Measurements from ENCODE around the gene LRRK2. TPM values are rescaled to one million over a fixed set of nuclear protein-coding genes. Genes with fewer than 3 reads are reported as not detected.

LRRK2 gene
- polyA plus RNA-seq, 1 donor: 2.8 TPM

DNA sequence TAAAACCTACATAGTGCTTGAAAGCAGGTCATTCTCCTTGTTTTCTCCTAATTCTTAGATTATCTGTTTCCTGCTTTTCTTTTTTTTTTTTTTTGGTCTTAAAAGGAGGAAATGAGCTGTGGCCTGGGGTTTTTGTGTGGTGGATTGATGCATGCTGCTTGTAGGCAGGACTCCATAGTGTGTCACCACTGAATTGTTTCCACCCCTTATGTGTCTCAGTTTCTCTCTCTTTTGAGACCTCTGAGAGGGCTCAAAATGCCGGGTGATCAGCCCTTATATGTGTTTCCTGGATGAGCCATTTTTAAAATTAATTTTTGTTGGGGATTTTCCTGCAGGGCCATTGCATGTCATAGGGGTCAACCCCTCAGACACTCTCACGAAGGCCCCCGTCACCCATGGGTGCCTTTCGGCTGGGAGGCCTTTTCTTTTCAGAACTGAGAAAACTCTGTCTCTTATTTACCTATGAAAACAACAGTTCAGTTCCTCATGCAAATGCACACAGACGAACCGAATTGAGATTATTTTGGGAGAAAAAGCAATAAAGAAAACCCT is 32.0 kb upstream of the LRRK2 start:
- no peak overlapping the region for H3K4me3 ChIP-seq (ENCODE audit: low read length)
- H3K27me3 ChIP-seq (ENCODE audit: control insufficient read depth, insufficient read depth, low read length): no peaks in the 10 kb centered on the region
- H3K4me1 ChIP-seq (ENCODE audit: control insufficient read depth, insufficient read depth, low read length): no peaks in the 10 kb centered on the region
- H3K27ac ChIP-seq (ENCODE audit: low read length): no peak overlapping the region
- H3K9me3 ChIP-seq (ENCODE audit: control insufficient read depth, low read depth, low read length): no peaks in the 10 kb centered on the region
- H3K36me3 ChIP-seq (ENCODE audit: control insufficient read depth, insufficient read depth, low read length): no peaks in the 10 kb centered on the region
- WGBS (ENCODE audit: insufficient coverage, low lambda C conversion rate): 80% methylated on average over 1 of the region's 6 CpGs
- no peak for DNase-seq

DNA sequence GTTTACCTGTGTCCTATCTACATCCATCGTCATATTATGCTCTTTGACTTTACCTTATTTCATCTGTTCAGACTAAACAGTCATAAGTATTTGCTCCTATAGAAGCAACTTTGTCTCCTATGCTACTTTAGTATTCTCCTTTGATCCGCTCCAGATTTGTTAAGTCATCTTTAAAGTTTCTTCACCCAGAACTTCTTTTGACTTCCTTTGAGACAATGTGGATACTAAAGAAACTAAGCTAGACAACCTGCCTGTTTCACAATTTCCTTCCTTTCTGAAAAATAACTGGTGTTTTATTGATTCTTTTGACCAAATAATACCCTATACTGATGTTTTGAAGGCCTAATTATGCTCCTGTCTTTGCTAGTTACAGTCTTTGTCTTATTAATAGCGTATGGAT is 30.0 kb upstream of the LRRK2 start:
- Histone ChIP-seq H3K4me1 (ENCODE audit: control insufficient read depth, insufficient read depth, low read length) (no peaks in the 10 kb centered on the region), H3K36me3 (ENCODE audit: control insufficient read depth, insufficient read depth, low read length) (no peaks in the 10 kb centered on the region), H3K9me3 (ENCODE audit: control insufficient read depth, low read depth, low read length) (no peaks in the 10 kb centered on the region), H3K4me3 (ENCODE audit: low read length) (no peak overlapping the region), H3K27me3 (ENCODE audit: control insufficient read depth, insufficient read depth, low read length) (no peaks in the 10 kb centered on the region), H3K27ac (ENCODE audit: low read length) (no peak overlapping the region)
- no peak for DNase-seq
- WGBS (ENCODE audit: insufficient coverage, low lambda C conversion rate): 88% methylated on average over 1 of the region's 3 CpGs

DNA sequence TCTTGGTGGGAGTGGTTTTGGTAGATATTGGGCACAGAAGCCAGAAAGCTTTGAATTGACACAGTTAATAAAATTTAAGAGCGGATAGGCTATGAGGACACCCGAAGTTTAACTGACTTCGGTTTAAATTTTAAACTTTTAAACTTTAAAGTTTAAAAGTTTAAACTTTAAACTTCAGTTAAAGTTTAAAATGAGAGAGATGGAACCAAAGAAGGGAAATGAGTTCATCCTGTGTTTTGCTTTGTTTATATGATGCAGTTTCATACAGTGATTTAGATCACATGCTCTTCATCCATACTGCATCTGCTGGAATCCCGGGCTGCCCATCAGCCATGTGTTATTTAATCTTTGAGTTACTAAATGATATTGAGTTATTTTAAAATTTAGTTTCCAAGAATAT is 27.2 kb upstream of the LRRK2 start:
- Histone ChIP-seq H3K27ac (ENCODE audit: low read length) (no peak overlapping the region), H3K4me1 (ENCODE audit: control insufficient read depth, insufficient read depth, low read length) (no peaks in the 10 kb centered on the region), H3K4me3 (ENCODE audit: low read length) (no peak overlapping the region), H3K36me3 (ENCODE audit: control insufficient read depth, insufficient read depth, low read length) (no peaks in the 10 kb centered on the region), H3K9me3 (ENCODE audit: control insufficient read depth, low read depth, low read length) (no peaks in the 10 kb centered on the region), H3K27me3 (ENCODE audit: control insufficient read depth, insufficient read depth, low read length) (no peaks in the 10 kb centered on the region)
- no peak for DNase-seq
- WGBS (ENCODE audit: insufficient coverage, low lambda C conversion rate): 83% methylated on average over 2 of the region's 4 CpGs

DNA sequence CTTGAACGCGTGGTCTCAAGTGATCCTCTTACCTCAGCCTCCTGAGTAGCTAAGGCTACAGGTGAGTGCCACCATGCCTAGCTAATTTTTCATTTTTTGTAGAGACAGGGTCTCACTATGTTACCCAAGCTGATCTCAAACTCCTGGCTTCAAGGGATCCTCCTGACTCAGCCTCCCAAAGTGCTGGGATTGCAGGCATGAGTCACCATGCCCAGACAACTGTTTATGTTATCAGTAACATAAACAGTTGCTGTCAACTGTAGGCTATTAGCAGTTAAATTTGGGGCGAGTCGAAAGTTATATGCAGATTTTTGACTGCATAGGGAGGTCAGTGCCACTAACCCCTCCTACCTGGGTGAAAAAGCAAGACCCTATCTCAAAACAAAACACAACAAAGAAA is 26.2 kb upstream of the LRRK2 start:
- no peak overlapping the region for H3K4me3 ChIP-seq (ENCODE audit: low read length)
- H3K4me1 ChIP-seq (ENCODE audit: control insufficient read depth, insufficient read depth, low read length): no peaks in the 10 kb centered on the region
- WGBS (ENCODE audit: insufficient coverage, low lambda C conversion rate): no CpG with 5 or more reads among the region's 4 CpGs
- DNase-seq: no peak
- no peaks in the 10 kb centered on the region for H3K27me3 ChIP-seq (ENCODE audit: control insufficient read depth, insufficient read depth, low read length)
- H3K9me3 ChIP-seq (ENCODE audit: control insufficient read depth, low read depth, low read length): no peaks in the 10 kb centered on the region
- no peaks in the 10 kb centered on the region for H3K36me3 ChIP-seq (ENCODE audit: control insufficient read depth, insufficient read depth, low read length)
- no peak overlapping the region for H3K27ac ChIP-seq (ENCODE audit: low read length)

DNA sequence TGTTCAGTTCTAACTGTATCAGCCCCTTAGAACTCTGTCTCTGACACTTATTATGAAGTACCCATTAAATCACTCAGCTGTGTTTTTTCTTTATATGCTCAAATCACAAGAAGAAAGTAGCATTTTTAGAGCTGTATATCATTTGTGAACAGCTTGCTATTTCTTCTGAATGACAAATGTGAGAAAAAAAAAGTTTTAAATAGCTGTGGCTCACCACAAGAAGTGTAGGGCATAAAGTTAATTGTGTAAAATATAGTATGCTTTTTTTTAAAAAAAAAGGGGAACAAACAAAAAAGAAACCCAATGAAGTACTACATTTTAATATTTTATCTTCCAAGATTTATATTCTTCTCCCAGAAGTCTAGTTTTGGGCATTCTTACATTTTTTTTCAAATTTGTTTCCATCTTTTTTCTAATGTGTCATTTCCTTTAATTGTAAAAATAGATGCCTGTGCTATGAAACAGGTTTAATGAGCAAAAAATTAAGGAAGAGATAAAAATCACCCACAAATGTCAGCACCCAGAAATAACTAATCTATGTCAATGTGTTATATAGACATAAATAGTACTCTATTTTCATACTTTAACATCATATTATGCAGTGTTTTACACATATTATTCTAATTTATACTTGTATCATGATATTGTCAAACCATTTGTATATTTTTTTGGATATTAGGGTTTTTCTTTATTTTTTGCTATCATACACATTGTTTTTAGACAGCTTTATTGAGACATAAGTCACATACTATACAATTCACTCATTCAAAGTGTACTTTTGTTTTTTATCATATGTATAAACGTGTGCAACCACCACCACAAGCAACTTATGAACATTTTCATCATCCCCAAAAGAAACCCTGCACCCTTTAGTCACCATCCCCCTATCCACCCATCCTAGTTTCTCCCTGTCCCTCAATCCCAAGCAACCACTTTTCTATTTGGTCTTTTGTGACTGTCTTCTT is 22.4 kb upstream of the LRRK2 start:
- no peak overlapping the region for H3K27ac ChIP-seq (ENCODE audit: low read length)
- no peak overlapping the region for H3K4me3 ChIP-seq (ENCODE audit: low read length)
- no peaks in the 10 kb centered on the region for H3K27me3 ChIP-seq (ENCODE audit: control insufficient read depth, insufficient read depth, low read length)
- WGBS (ENCODE audit: insufficient coverage, low lambda C conversion rate): 80% methylated on average over 1 of the region's 1 CpG
- H3K9me3 ChIP-seq (ENCODE audit: control insufficient read depth, low read depth, low read length): no peaks in the 10 kb centered on the region
- DNase-seq: no peak
- no peaks in the 10 kb centered on the region for H3K4me1 ChIP-seq (ENCODE audit: control insufficient read depth, insufficient read depth, low read length)
- H3K36me3 ChIP-seq (ENCODE audit: control insufficient read depth, insufficient read depth, low read length): no peaks in the 10 kb centered on the region

DNA sequence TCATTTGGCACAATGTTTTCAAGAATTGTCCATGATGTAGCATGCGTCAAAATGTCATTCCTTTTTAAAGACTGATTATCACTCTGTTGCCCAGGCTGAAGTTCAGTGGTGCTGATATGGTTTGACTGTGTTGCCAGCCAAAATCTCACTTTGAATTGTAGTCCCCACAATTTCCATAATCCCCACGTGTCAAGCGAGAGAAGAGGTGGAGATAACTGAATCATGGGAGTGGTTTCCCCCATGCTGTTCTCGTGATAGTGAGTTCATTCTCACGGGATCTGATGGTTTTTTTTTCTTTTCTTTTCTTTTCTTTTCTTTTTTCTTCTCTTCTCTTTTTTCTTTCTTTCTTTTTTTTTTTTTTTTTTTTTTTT is 21.8 kb upstream of the LRRK2 start:
- no peak overlapping the region for H3K27ac ChIP-seq (ENCODE audit: low read length)
- DNase-seq: no peak
- no peaks in the 10 kb centered on the region for H3K27me3 ChIP-seq (ENCODE audit: control insufficient read depth, insufficient read depth, low read length)
- H3K36me3 ChIP-seq (ENCODE audit: control insufficient read depth, insufficient read depth, low read length): no peaks in the 10 kb centered on the region
- WGBS (ENCODE audit: insufficient coverage, low lambda C conversion rate): no CpG with 5 or more reads among the region's 5 CpGs
- H3K4me3 ChIP-seq (ENCODE audit: low read length): no peak overlapping the region
- no peaks in the 10 kb centered on the region for H3K9me3 ChIP-seq (ENCODE audit: control insufficient read depth, low read depth, low read length)
- no peaks in the 10 kb centered on the region for H3K4me1 ChIP-seq (ENCODE audit: control insufficient read depth, insufficient read depth, low read length)

DNA sequence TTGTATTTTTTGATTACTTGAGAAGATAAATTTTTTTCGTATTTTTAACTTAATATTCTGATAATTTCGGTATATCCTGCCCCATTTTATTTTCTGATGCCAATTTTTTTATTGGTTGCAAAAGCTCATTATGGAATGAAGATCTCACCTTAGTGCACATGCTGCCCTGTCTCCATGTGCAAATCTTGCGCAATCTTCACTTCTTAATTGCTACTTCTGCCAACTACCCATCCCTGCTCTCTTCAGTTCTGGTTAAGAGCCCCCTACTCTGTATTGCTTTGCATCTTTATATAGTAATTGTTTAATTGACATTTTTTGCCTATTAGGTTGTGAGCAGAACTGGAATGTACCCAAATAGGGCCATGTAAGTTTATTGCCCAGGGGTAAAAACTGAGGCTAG is 20.5 kb upstream of the LRRK2 start:
- H3K27ac ChIP-seq (ENCODE audit: low read length): no peak overlapping the region
- H3K9me3 ChIP-seq (ENCODE audit: control insufficient read depth, low read depth, low read length): no peaks in the 10 kb centered on the region
- H3K4me3 ChIP-seq (ENCODE audit: low read length): no peak overlapping the region
- H3K36me3 ChIP-seq (ENCODE audit: control insufficient read depth, insufficient read depth, low read length): no peaks in the 10 kb centered on the region
- H3K4me1 ChIP-seq (ENCODE audit: control insufficient read depth, insufficient read depth, low read length): no peaks in the 10 kb centered on the region
- no peak for DNase-seq
- no peaks in the 10 kb centered on the region for H3K27me3 ChIP-seq (ENCODE audit: control insufficient read depth, insufficient read depth, low read length)
- WGBS (ENCODE audit: insufficient coverage, low lambda C conversion rate): 92% methylated on average over 2 of the region's 3 CpGs

DNA sequence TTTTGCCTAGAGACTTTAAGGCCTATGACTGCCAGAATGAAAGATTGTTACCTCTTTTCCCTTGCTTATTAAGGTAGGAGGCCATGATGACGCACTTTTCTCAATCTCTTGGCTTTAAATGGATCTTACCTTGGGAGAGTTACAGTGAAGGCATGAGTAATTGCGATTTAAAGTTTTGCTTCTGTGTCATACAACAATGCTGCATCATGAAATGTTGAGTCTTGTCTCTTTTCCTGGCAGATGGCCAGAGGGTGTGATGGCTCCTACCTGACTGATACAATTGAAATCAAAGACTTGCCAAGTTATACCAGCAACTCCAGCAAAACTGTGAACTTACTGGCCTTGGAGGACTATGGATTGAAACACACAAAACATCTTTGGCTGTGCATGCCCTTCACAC is 17.2 kb upstream of the LRRK2 start:
- H3K27me3 ChIP-seq (ENCODE audit: control insufficient read depth, insufficient read depth, low read length): no peaks in the 10 kb centered on the region
- DNase-seq: no peak
- H3K4me1 ChIP-seq (ENCODE audit: control insufficient read depth, insufficient read depth, low read length): no peaks in the 10 kb centered on the region
- 83% methylated on average over 1 of the region's 2 CpGs for whole genome bisulfite sequencing (ENCODE audit: insufficient coverage, low lambda C conversion rate)
- no peaks in the 10 kb centered on the region for H3K36me3 ChIP-seq (ENCODE audit: control insufficient read depth, insufficient read depth, low read length)
- H3K4me3 ChIP-seq (ENCODE audit: low read length): no peak overlapping the region
- no peak overlapping the region for H3K27ac ChIP-seq (ENCODE audit: low read length)
- peaks cover 2% of the 10 kb centered on the region for H3K9me3 ChIP-seq (ENCODE audit: control insufficient read depth, low read depth, low read length)

DNA sequence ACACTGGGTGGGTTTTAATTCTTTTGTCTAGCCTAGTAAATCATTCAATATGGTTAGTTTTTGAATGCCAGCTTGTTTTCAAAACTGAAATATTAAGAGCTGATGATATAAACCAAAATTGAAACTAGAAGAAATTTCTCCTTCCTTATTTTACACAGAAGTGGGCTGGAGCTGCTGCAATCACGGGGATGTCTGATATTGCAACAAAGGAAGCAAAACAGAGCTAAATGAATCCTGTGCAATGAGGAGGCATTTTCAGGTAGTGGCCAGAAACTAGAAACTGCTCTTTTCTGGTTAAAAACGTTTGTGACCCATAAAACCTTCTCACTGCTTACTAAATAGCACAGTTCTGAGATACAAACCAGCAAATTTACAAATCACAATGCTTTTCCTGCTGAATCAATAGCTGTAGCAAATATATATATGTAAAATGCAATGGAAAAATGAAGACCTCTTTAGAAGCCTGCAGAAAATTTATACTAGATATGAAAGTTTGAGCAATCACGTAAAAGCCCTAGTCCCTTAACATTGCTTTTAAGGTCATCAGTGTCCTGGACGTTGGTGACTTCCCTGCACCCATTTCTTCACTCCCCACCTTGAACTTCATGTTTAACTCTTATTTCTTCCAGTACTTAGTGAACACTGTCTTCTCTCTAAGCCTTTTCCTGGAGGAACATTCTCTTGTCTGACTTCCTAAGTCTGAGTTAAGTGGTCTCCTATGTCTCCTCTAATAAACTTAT is 15.9 kb upstream of the LRRK2 start:
- WGBS (ENCODE audit: insufficient coverage, low lambda C conversion rate): 75% methylated on average over 2 of the region's 4 CpGs
- DNase-seq: no peak
- Histone ChIP-seq H3K36me3 (ENCODE audit: control insufficient read depth, insufficient read depth, low read length) (no peaks in the 10 kb centered on the region), H3K27ac (ENCODE audit: low read length) (no peak overlapping the region), H3K4me3 (ENCODE audit: low read length) (no peak overlapping the region), H3K9me3 (ENCODE audit: control insufficient read depth, low read depth, low read length) (peaks cover 3% of the 10 kb centered on the region), H3K4me1 (ENCODE audit: control insufficient read depth, insufficient read depth, low read length) (no peaks in the 10 kb centered on the region), H3K27me3 (ENCODE audit: control insufficient read depth, insufficient read depth, low read length) (no peaks in the 10 kb centered on the region)

DNA sequence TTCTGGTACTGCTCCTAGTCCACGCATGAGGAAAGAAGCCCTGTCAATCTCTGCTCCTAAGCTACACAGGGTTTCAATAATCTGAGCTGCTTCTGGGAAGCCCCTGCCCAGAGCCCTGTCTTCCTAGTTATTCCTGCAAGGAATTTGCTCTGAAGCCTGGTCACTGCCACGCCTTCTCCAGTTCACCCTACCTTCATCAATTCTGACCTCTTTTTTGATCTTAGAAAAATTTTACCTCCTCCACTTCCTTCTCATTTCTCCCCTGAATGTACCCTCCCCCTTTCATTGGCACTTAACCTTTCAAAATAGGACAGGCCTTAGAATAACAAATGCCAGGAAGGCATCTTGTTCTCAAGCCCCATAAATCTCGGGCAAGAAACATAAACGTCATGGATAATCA is 14.9 kb upstream of the LRRK2 start:
- Histone ChIP-seq H3K4me1 (ENCODE audit: control insufficient read depth, insufficient read depth, low read length) (no peaks in the 10 kb centered on the region), H3K27ac (ENCODE audit: low read length) (no peak overlapping the region), H3K4me3 (ENCODE audit: low read length) (no peak overlapping the region), H3K36me3 (ENCODE audit: control insufficient read depth, insufficient read depth, low read length) (no peaks in the 10 kb centered on the region), H3K27me3 (ENCODE audit: control insufficient read depth, insufficient read depth, low read length) (no peaks in the 10 kb centered on the region), H3K9me3 (ENCODE audit: control insufficient read depth, low read depth, low read length) (peaks cover 3% of the 10 kb centered on the region)
- whole genome bisulfite sequencing (ENCODE audit: insufficient coverage, low lambda C conversion rate): 58% methylated on average over 3 of the region's 4 CpGs
- DNase-seq: no peak
